Dedifferentiated amniotic fluid mesenchymal stem cell (primary cell): ENCODE measurements around the gene ZNF547.
"Not testable (repeated sequence)": the region's sequence is repeated elsewhere in the genome, so short reads cannot be mapped to it uniquely, and the experiment has no call there.

Experiments
- DNase-seq: peaks from one replicate; pipeline ENCODE4 v3.0.0-alpha.2; 2016; ENCODE audit errors: extremely low spot score

The ZNF547 gene

DNA sequence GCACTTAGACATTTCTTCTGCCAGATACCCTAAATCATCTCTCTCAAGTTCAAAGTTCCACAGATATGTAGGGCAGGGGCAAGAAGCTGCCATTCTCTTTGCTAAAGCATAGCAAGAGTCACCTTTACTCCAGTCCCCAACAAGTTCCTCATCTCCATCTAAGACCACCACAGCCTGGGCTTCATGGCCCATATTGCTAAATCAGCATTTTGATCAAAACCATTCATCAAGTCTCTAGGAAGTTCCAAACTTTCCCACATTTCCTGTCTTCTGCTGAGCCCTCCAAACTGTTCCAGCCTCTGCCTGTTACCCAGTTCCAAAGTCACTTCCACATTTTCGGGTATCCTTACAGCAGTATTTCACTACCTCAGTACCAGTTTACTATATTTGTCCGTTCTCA is 11.3 kb downstream of the ZNF547 start:
- not testable (repeated sequence) for DNase-seq

DNA sequence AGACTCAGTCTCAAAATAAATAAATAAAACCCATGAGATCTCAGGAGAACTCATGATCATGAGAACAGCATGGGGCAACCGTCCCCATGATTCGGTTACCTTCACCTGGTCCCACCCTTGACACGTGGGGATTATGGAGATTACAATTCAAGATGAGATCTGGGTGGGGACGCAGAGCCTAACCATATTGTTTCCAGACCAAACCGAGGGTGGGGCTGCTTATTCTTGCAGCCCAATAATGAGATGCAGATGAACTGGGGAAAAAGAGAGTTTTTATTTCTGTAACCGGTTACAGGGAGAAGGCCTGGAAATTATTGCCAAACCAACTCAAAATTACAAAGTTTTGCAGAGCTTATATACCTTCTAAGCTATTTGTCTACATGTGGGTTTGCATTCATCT is 12.8 kb downstream of the ZNF547 start:
- no peak for DNase-seq

DNA sequence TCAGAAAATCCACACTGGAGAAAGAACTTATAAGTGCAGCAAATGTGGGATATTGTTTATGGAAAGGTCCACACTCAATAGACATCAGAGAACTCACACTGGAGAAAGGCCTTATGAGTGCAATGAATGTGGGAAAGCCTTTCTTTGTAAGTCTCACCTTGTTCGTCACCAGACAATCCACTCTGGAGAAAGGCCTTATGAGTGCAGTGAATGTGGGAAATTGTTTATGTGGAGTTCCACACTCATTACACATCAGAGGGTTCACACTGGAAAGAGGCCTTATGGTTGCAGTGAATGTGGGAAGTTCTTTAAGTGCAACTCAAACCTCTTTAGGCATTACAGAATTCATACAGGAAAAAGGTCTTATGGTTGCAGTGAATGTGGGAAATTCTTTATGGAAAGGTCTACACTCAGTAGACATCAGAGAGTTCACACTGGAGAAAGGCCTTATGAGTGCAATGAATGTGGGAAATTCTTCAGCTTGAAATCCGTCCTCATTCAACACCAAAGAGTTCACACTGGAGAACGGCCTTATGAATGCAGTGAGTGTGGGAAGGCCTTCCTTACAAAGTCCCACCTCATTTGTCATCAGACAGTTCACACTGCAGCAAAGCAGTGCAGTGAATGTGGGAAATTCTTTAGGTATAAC is 14.3 kb downstream of the ZNF547 start:
- no peak for DNase-seq

DNA sequence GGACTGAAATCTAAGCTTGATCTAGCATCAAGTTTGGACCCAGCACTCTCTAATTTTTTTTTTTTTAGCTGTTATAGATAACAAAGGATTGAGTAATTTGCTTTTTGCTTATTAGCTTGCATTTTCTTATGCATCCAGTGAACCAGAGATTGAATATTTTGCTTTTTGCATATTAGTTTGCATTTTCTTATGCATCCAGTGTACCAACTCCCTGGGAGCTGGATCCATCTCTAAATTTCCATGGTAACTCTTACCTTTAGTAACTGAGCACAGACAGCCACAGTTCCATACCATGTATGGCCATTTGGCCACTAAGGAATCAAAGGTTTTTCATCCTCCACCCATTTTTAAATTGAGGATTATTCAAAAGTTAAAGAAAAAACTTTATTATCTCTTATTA is 17.6 kb downstream of the ZNF547 start:
- DNase-seq, result no peak

DNA sequence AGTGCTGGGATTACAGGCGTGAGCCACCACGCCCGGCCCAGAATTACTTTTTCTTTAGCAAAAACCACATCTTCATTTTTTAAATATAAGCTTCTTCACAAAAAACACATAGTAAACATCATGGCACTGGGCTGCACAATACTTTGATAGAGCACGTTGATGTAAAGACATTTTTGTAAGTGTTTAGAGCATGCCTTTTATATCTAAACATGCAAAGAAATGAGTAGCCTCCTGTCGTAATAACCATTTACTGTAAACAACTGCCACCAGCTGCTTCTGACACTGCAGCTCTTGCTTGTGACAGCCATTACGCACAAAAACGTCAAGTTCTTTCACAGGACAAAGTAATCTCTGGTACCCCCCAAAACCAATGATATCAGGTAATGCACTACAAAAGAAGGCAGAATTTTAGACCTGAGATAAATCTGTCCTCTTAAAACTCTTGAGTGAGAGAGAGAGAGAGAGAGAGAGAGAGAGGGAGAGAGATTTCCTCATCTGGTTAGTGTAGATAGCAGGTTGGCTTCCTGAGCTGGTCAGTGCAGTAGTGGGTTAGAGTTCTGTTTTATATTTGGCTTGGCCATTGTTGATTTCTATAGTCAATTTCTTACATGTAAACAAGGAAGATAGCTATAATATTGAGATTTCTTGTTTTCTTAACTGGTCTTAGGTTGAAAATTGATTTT is 19.6 kb downstream of the ZNF547 start:
- DNase-seq, result no peak

DNA sequence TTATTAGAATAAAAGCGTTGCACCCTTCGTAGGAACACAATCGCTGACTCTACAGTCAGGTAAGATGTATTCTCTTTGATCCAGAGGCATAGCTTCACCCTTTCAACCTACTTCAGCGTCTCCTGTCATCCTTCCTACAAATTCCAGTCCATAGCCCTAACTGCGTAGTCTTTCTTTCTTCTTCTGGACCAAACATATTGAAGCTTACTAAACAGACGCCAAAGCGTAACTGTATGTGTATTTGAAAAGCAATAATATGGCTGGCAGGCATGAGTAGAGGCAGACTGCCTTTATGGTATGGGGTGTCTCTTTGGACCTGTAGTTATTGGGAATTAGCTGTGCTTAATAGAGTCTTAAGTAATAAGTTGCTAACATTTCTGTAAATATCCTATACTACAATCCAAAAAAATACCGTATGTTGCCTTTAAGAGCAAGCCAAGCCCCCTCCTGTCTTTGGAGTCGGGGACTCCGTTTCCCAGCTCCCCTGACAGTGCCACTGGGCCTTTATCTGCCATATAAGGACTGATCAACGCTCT is 25.9 kb downstream of the ZNF547 start:
- no peak for DNase-seq

DNA sequence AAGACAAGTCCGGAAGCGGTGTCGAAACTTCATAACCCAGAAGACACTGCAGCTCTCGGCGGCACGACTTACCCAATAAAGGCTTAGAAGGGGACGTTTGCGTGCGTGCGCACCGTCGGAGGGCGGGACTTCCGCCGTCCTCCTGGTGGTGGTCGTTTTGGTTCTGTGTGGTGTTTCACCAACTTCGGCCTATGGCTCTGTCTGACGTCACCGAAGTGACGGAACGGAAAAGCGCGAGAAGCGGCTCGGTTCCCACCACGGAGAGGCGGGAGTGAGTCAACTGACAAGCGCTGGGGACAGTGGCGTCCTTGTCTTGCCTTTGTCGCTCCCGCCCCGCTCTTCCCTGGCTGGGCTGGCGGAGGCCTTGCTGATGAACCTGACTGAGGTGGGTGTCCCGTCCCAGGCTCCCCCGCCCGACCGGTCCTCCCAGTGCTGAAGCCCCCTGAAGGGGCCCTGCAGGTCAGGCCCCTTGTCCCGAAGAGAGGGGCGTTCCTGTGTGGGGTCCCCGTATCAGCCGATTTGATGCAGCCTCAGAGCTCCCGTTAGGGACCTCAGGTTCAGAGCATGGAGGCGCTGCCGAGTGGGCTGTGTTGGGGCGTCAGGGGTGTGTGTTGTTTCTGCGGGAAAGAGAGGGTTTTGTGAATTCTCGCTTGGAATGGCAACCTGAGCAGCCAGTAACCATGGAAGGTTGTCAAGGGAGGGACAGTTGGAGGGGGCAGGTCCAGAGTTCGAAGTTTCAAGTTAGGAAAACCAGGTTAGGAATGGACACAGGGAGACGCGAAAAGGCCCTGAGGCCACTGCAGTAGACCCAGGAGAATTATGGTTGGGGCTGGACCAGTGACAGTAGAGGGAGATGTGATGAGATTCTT is 26.6 kb downstream of the ZNF547 start, which contains the start of gene ZNF548:
Gene ZNF548, plus strand, starts transcription at position 125 of the 869 bp plus-strand sequence. Its CDS starts 246 bp downstream, at position 371.
- peak; percentile 97 for DNase-seq

DNA sequence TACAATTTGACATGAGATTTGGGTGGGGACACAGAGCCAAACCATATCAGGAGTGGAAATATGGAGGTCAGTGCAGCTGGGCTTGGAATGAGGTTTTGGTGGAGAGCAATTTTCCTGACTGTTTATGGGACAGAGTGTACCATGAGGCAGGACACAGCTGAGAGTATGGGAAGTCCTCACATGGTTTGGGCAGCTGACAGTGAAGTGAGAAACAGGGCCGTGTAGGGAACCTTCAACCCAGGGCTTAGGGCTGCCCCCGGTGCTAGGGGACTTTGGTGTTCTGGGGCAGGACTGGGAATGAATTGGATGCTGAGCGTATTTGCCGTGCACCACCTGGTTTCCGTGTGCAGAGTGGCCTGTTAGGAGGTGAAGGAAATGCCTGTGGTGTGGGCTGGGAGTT is 32.4 kb downstream of the ZNF547 start:
- DNase-seq, result no peak

DNA sequence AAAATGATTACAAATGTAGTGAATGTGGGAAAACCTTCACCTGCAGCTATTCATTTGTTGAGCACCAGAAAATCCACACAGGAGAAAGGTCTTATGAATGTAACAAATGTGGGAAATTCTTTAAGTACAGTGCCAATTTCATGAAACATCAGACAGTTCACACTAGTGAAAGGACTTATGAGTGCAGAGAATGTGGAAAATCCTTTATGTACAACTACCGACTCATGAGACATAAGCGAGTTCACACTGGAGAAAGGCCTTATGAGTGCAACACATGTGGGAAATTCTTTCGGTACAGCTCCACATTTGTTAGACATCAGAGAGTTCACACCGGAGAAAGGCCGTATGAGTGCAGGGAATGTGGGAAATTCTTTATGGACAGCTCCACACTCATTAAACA is 35.5 kb downstream of the ZNF547 start:
- DNase-seq, result no peak

DNA sequence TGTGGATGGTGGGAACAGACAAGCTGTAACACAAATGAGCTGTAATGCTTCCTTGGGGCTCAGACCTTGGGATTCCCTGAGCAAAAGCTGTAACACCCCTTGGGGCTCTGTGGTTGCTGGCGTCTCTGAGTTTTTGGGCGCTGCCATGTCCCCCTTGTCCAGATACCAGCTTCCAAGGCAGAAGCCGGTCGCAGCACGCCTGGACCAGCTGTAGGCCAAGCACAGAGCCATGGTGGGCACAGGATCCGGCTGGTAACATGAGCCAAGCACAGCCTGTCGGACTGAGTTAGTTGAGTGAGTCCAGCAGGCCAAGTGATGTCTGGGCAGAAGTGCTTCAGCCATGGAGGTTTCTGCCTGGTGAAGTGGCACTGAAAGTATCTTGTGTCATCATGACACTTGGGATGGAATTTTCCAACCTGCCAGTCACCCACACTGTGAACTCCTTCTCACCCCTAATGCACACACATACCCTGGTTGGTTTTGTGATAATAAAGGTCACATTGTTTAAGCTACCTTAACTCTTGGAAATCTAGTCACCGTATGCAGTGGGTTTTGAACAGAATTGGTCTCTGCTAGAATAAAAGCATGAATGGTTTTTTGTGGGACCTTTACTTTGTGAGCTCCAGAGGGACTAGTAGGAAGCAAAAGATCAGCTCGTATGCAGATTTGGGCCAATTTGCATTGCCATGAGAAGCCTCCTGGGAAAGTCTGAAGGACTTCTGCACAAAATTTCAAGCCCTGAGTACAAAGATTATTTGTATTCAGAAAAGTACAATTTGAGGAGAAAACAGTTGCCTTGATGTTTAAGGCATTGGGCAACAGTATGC is 40.6 kb downstream of the ZNF547 start:
- no peak for DNase-seq

DNA sequence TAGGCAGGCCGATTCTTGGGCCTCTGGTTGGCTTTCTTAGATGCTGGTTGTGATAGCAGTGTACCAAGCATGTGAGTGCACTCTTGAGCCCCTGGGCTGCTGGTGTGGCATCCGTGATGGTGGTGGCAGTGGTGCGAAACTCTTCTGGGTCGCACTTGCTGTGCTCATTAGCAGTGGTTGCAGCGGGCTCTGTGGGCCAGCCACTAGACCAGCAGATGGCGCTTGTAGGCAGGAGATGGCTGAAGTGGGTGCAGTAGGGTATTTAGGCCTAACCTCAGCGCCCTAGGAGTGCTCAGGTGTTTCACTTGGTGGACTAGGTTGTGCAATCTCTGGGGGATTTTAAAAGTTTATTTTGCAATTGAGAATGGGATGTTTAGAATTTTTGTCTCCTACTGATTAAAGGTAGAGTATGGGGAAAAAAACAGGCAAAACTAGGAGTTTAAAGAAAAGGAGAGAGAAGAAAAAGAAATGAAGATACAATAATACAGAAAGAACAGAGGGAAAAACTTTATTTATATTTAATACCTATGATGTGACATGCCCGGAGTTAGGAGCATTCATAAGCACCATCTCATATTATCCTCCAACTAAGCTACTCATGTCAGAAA is 43.3 kb downstream of the ZNF547 start:
- DNase-seq, result peak; percentile 55

DNA sequence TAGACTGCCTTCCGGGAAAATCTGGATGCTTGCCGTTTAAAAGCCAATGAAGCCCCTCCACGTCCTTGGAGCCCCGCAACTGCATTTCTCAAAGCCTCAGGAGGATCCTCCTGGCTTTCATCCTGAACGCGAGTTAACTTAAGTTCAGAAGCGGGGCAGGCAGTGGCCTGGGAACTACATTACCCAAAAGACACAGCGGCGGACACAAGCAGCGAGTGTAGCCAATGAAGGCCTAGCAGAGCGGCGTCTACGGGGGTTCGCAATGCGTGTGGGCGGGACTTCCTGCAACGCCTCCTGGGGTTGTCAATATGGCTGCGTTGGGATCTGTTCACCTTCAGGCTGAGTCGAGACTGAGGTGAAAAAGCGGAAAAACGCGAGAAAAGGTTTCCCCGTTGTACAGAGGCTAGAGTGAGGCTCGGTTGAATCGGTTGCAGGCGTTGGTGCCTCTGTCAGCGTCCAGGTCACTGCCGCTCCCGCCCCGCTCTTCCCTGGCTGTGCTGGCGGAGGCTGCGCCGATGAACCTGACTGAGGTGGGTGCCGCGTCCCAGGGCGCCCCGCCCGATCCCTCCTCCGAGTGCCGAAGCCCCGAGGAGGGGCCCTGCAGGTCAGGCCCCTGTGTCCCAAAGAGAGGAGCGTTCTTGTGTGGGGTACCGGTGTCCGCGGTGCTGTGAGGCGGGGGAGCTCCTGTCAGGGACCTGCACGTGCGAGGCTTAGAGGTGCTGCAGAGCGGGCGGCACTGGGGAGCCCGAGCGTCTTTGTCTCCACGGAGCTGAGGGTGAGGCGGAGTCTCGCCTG is 47.7 kb downstream of the ZNF547 start, which contains the start of gene ZNF17:
Gene ZNF17, plus strand, starts transcription at position 285 of the 795 bp plus-strand sequence. CDS start 2,455 bp downstream, outside the sequence.
- DNase-seq, result peak; percentile 96

DNA sequence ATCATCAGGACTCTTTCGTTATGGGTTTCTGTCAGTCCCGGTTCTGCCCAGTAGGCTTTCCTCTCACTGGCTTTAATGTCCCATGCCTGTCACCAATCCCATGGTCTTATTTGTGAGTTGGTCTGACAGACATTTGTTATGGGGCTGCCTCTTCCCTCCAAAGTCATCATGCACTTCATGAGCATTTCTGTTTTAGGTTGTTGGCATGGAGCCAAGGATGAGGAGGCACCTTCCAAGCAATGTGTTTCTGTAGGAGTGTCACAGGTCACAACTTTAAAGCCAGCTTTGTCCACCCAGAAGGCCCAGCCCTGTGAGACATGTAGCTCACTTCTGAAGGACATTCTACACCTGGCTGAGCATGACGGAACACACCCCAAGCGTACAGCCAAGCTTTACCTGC is 56.1 kb downstream of the ZNF547 start:
- DNase-seq, result no peak

DNA sequence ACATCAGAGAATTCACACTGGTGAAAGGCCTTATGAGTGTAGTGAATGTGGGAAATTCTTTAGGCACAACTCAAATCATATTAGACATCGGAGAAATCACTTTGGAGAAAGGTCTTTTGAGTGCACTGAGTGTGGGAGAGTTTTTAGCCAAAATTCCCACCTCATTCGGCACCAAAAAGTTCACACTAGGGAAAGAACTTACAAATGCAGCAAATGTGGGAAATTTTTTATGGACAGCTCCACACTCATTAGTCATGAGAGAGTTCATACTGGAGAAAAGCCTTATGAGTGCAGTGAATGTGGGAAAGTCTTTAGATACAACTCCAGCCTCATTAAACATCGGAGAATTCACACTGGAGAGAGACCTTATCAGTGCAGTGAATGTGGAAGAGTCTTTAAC is 57.7 kb downstream of the ZNF547 start:
- DNase-seq, result no peak
